Activated naive CD8-positive, alpha-beta T cell treated with anti-CD3 and anti-CD28 coated beads, Interleukin-2, amount 10 ng/mL, durations not matched to agents 7 days and 5 days (primary cell): ENCODE results near the gene NDRG2. TPM values are rescaled to one million over a fixed set of nuclear protein-coding genes. Genes with fewer than 3 reads are reported as not detected.

Experiments used
- ATAC-seq: fragments of 150-1000 bp; cut with Tn5 transposase; one replicate; pipeline ENCODE4 v1.10.0; 2021; ENCODE audit warnings: low read depth, moderate library complexity
- POLR2A ChIA-PET: fragments of 350-600 bp; sonication (Branson Sonifier 250); formaldehyde crosslinking; loops from one replicate; lab custom pipeline; 2021; ENCODE audit warnings: antibody characterized with exemption; lab: Charles Lee
- DNase-seq: peaks from one replicate; pipeline ENCODE4 v3.0.0; 2021
- H3K27ac Mint-ChIP-seq: one replicate; pipeline ENCODE4 v1.8.0; 2022; ENCODE audit warnings: mild to moderate bottlenecking, mixed read lengths
- H3K27me3 Mint-ChIP-seq: one replicate; pipeline ENCODE4 v1.8.0; 2022; ENCODE audit warnings: mild to moderate bottlenecking, moderate library complexity, mixed read lengths
- H3K36me3 Mint-ChIP-seq: one replicate; pipeline ENCODE4 v1.8.0; 2021; ENCODE audit warnings: mild to moderate bottlenecking, mixed read lengths
- H3K4me1 Mint-ChIP-seq: one replicate; pipeline ENCODE4 v1.8.0; 2021; ENCODE audit warnings: mixed read lengths
- H3K4me3 Mint-ChIP-seq: one replicate; pipeline ENCODE4 v1.8.0; 2022; ENCODE audit warnings: mild to moderate bottlenecking, moderate library complexity, mixed read lengths
- H3K9me3 Mint-ChIP-seq: one replicate; pipeline ENCODE4 v1.8.0; 2021; ENCODE audit warnings: mixed read lengths
- microRNA-seq: library from miRNA; unstranded; fragments of <30 nt; microRNA quantifications from one replicate; pipeline ENCODE4 v1.2.0, GENCODE V29; 2022
- total RNA-seq, 2 experiments: library from RNA; stranded (reverse); gene quantifications; one replicate each; pipeline ENCODE4 v1.2.3, GENCODE V29; 2021

NDRG2 gene
- total RNA-seq, 2 experiments from 2014 or later = 15.9 to 17.1 TPM

- Mint-ChIP-seq H3K9me3 (no peaks in the 10 kb centered on the region), H3K4me1 (peaks cover 5% of the 10 kb centered on the region), H3K27me3 (peaks cover 27% of the 10 kb centered on the region), H3K27ac (no peak overlapping the region), H3K4me3 (no peak overlapping the region), H3K36me3 (no peaks in the 10 kb centered on the region)
- DNase-seq (no peak), ATAC-seq (no peak)
- POLR2A ChIA-PET = no interaction called here
Measured at GRCh38 chr14:20976291-20976690, 48.6 kb downstream of the NDRG2 start.

GRCh38 chr14:20973501-20973900, 51.4 kb downstream of the NDRG2 start:
- Mint-ChIP-seq H3K4me1 (peaks cover 8% of the 10 kb centered on the region), H3K27ac (no peak overlapping the region), H3K27me3 (peaks cover 26% of the 10 kb centered on the region), H3K4me3 (no peak overlapping the region), H3K36me3 (no peaks in the 10 kb centered on the region), H3K9me3 (no peaks in the 10 kb centered on the region)
- POLR2A ChIA-PET = no interaction called here
- ATAC-seq (no peak), DNase-seq (no peak)

- peak overlapping the region; percentile 90 for H3K4me3 Mint-ChIP-seq
- H3K27me3 Mint-ChIP-seq = peaks cover 37% of the 10 kb centered on the region
- DNase-seq = no peak
- peaks cover 8% of the 10 kb centered on the region for H3K4me1 Mint-ChIP-seq
- ATAC-seq = peak; percentile 21
- H3K36me3 Mint-ChIP-seq = no peaks in the 10 kb centered on the region
- no peaks in the 10 kb centered on the region for H3K9me3 Mint-ChIP-seq
- no peak overlapping the region for H3K27ac Mint-ChIP-seq
- POLR2A ChIA-PET = interaction anchor here (0.6 to 1.5 kb wide), 3 partner anchors 11 to 629 kb away, joined by 3 to 10 read pairs (median 6); no protein-coding TSS in a partner anchor
Measured at GRCh38 chr14:20971705-20972021, 53.2 kb downstream of the NDRG2 start.

GRCh38 chr14:20970983-20971704, 53.7 kb downstream of the NDRG2 start:
- ATAC-seq (peak; percentile 89), DNase-seq (peak; percentile 86)
- POLR2A ChIA-PET = interaction anchor here (0.5 to 1.5 kb wide), 4 partner anchors 10 to 271 kb away, joined by 3 to 10 read pairs (median 5); no protein-coding TSS in a partner anchor
- Mint-ChIP-seq H3K27me3 (peaks cover 40% of the 10 kb centered on the region), H3K4me1 (peaks cover 8% of the 10 kb centered on the region), H3K27ac (no peak overlapping the region), H3K36me3 (no peaks in the 10 kb centered on the region), H3K4me3 (peak overlapping the region; percentile 90), H3K9me3 (no peaks in the 10 kb centered on the region)

- Mint-ChIP-seq H3K36me3 (no peaks in the 10 kb centered on the region), H3K9me3 (no peaks in the 10 kb centered on the region), H3K27ac (no peak overlapping the region), H3K27me3 (peaks cover 40% of the 10 kb centered on the region), H3K4me3 (peak overlapping the region; percentile 90), H3K4me1 (peaks cover 8% of the 10 kb centered on the region)
- POLR2A ChIA-PET = interaction anchor here (0.5 to 1.5 kb wide), 4 partner anchors 10 to 272 kb away, joined by 3 to 10 read pairs (median 5); no protein-coding TSS in a partner anchor
- no peak for DNase-seq
- ATAC-seq = no peak
Measured at GRCh38 chr14:20970647-20970982, 54.2 kb downstream of the NDRG2 start.

- DNase-seq = no peak
- Mint-ChIP-seq H3K9me3 (no peaks in the 10 kb centered on the region), H3K27ac (no peak overlapping the region), H3K27me3 (peaks cover 44% of the 10 kb centered on the region), H3K36me3 (no peaks in the 10 kb centered on the region), H3K4me3 (no peak overlapping the region), H3K4me1 (peaks cover 8% of the 10 kb centered on the region)
- POLR2A ChIA-PET = no interaction called here
- ATAC-seq = no peak
Measured at GRCh38 chr14:20969336-20969735, 55.5 kb downstream of the NDRG2 start.

Small RNA genes within 50 kb of the gene (microRNA-seq; reads per million reads assigned to microRNA genes)
- not detected for gene MIR6717

Other genes with a start within 250 kb of the NDRG2 start
- gene RNASE6, start 243.8 kb downstream of the NDRG2 start, total RNA-seq = 1 to 10 TPM in 1 of 2 experiments, under 1 TPM in 1; 0.96 to 1.4 TPM
- gene RNASE1, start 222.2 kb downstream of the NDRG2 start, total RNA-seq = 1 to 10 TPM; 2.8 to 4.5 TPM
- not detected for gene RNASE3, start 133.7 kb downstream of the NDRG2 start, total RNA-seq
- gene RNASE2, start 69.6 kb downstream of the NDRG2 start, total RNA-seq = not detected
- 100 to 1,000 TPM in 1 of 2 experiments, 10 to 100 TPM in 1; 92.9 to 100 TPM for gene METTL17, start 35.1 kb downstream of the NDRG2 start, total RNA-seq
- gene SLC39A2, start 25.8 kb downstream of the NDRG2 start, total RNA-seq = under 1 TPM in 1 of 2 experiments, not detected in 1; 0.25 TPM
- gene TPPP2, start 5.2 kb upstream of the NDRG2 start, total RNA-seq = not detected
- not detected for gene RNASE13, start 9.7 kb upstream of the NDRG2 start, total RNA-seq
- gene RNASE7, start 17.3 kb upstream of the NDRG2 start, total RNA-seq = not detected
- not detected for gene RNASE8, start 32.8 kb upstream of the NDRG2 start, total RNA-seq
- under 1 TPM; 0.20 to 0.28 TPM for gene ARHGEF40, start 45.2 kb upstream of the NDRG2 start, total RNA-seq
- gene ZNF219, start 73.6 kb upstream of the NDRG2 start, total RNA-seq = 1 to 10 TPM; 4.3 to 6.0 TPM
- gene TMEM253, start 76.0 kb upstream of the NDRG2 start, total RNA-seq = not detected
- not detected for gene OR5AU1, start 131.0 kb upstream of the NDRG2 start, total RNA-seq
- 100 to 1,000 TPM; 658 to 677 TPM for gene HNRNPC, start 244.4 kb upstream of the NDRG2 start, total RNA-seq